NCI-H526 (cell line): ENCODE results near the gene FBXO41.
A peak's percentile ranks its signal among the peaks of the same experiment; 100 is the strongest.

Experiments used
- DNase-seq, 2 experiments: peaks; one replicate each; lab custom pipeline; 2025; lab: John Stamatoyannopoulos, UW

FBXO41 gene, protein sequence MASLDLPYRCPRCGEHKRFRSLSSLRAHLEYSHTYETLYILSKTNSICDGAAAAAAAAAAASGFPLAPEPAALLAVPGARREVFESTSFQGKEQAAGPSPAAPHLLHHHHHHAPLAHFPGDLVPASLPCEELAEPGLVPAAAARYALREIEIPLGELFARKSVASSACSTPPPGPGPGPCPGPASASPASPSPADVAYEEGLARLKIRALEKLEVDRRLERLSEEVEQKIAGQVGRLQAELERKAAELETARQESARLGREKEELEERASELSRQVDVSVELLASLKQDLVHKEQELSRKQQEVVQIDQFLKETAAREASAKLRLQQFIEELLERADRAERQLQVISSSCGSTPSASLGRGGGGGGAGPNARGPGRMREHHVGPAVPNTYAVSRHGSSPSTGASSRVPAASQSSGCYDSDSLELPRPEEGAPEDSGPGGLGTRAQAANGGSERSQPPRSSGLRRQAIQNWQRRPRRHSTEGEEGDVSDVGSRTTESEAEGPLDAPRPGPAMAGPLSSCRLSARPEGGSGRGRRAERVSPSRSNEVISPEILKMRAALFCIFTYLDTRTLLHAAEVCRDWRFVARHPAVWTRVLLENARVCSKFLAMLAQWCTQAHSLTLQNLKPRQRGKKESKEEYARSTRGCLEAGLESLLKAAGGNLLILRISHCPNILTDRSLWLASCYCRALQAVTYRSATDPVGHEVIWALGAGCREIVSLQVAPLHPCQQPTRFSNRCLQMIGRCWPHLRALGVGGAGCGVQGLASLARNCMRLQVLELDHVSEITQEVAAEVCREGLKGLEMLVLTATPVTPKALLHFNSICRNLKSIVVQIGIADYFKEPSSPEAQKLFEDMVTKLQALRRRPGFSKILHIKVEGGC

GRCh38 chr2:73284296-73285158 is at the start of gene FBXO41:
Gene FBXO41 (minus strand): TSS chr2:73284478. CDS start chr2:73269630, 14,848 bp downstream.
- peak; percentile 39 to 78 for DNase-seq

DNA sequence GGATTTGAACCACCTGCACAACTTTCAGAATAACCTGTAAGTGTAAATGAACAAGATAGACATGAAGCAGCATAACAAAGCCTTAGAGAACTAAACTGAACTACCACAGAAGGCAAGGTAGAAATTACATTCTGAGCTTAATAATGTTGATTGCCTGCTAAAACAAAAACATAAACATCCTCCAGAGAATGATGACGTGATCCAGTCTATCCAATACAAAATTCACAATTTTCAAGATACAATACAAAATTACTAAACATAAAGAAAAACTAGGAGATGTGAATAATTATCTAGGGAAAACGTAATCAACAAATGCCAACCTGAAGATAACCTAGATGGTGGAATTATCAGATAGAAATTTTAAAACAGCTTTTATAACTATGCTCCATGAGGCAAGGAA is 49.8 kb upstream of the FBXO41 start:
- no peak for DNase-seq

- no peak for DNase-seq
Observed at GRCh38 chr2:73333564-73333963, 49.3 kb upstream of the FBXO41 start.

DNA sequence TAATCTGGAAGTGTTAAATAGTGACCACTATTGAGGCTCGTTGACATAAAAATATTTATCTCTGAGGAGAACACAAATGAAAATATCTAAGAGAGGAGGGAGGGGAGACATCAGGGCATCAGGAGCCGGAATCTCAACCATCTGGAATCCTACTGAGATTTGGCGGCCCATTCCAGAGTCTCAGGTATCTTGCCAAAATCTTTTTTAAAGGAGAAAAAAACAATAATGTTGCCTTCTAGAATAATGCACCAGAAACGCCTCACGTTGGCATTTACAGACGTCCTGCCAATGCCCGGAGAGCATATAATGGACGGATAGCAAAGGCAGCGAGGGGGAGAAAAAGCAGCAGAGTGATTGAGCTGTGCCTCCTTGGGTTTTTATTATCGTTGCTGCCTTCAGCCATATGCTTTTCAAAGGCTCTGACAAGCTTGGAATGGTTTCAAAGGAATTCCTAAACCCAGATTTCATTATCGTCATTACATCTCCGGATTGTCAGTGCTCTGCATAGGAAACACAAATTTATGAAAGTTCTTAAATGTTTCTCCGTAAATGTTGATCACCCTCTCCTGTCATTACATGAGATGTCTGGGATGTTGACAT is 39.9 kb upstream of the FBXO41 start:
- DNase-seq: no peak

DNA sequence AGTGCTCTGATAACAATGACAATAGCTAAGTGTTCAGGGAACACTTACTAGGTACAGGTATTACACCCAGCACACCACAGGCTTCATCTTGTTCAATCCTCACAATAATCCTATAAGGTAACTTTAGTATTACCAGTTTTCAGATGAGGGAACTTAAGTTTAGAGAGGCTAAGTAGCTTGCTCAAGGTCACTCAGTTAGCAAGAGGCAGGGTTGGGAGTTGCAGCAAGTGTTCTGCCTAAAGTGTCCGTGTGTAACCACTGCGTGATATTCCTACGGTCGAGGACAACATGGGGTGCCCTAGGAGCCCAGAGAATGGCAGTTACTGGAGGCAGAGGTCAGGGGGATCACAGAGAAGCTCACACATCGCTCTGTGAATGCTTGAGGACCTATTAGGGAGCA is 39.3 kb upstream of the FBXO41 start:
- DNase-seq: no peak

- no peak for DNase-seq
Observed at GRCh38 chr2:73314441-73314840, 30.2 kb upstream of the FBXO41 start.

DNA sequence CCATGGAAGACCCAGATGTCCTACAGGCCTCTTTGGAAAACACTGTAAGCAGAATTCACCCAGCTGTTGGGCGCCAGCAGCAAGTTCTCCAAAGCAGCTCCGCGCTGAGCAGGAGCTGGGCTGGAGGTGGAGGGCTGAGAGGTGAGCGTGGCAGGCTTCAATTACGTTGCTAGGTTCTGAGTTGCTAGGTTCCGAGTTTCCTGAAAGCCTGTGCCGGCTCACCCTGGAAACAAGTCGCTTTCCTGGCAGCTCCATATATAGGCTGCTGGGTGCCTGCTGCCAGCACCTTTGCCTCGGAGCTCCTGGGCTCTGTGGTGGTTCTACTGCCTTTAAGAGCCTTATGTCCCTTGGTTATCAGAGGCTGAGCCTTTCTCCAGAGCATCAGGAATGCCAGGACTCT is 23.4 kb upstream of the FBXO41 start:
- peak in 1 of 2 experiments; percentile 21 for DNase-seq

GRCh38 chr2:73301636-73302035 is 17.4 kb upstream of the FBXO41 start:
- no peak for DNase-seq

DNA sequence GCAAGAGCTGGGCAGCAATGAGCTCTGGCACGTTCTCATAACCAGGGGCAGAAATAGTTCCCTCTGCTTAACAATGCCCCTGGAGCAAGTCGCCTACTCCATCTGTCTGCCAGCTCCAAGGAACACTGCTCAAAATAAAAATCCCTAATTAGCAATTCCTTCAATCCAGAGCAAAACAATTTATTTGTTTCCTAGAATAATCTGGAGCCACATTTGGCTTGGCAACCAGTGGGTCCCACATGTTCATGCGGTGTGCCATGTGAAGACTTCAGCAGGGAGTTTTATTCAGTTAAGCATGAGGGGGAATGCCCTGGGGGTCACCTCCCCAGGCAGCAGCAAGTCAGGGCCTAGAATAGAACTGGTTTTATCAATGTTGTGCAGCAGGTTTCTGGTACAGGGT is 16.6 kb upstream of the FBXO41 start:
- DNase-seq: no peak

DNA sequence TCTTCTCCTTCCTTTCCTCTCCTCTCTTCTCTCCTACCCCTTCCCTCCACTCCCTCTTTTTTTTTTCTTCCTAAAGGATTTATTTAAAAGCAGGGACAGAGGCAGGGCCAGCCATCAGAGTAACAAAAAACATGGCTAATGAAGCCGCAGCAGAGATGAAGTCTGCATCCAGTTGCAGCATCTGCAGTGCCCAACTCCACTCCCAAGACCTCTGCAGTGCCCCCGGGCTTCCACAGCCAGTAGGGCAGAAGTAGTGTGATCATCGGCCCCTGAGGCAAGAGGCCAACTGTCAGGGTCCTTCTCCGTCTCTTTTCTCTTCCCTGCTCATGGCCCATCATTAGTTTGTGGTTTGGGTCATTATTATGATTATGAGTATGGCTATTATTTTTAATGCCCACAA is 13.3 kb upstream of the FBXO41 start:
- no peak for DNase-seq

- peak in 1 of 2 experiments; percentile 15 for DNase-seq
Observed at GRCh38 chr2:73297151-73297559, 12.9 kb upstream of the FBXO41 start.

- DNase-seq: no peak
Observed at GRCh38 chr2:73295751-73296400, 11.6 kb upstream of the FBXO41 start.

DNA sequence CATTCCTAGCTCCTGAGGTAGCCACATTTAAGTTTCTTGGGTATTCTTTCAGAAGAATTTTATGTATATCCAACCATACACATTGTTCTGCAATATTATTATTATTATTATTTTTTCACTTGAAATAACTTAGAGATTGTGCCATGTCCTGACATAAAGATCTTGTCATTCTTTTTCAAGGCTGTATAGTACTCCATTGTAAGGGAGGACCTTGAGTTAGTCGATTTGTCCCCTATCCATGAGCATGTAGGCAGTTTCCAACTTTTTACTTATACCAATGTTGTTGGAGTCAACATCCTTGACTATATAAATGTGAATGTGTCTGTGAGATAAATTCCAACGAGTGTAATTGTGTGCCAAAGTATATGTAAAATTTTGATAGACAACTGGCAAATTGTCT is 10.0 kb upstream of the FBXO41 start:
- DNase-seq: no peak

DNA sequence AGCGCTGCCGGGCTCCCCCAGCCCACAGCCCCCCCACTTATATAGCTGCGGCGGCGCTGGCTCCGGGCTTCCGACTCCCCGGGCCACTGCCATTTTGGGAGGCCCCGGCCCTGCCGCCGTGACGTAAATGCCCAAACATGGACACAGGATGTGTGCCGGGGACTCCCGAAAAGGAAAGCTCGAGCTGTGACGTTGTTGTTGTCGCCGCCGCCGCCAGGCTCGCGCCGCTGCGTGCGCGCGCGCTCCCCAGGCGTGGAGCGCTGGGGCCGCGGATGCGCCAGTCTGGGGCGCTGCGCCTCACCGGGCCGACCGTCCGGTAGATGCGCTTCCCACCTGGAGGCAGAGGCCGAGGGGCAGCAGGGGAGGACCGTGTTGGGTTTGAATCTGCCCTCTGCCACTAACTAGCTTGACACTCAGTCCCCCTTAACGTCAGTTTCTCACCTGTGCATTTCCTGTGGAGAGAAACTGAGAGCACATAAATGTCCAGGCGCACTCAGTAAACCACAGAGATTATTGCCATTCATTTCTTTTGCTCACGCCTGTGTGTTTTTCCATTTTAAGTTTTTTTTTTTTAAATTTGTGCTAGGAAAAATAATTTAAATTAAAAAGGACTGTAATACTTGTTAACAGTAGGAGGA is 9.4 kb upstream of the FBXO41 start, which contains the start of gene EGR4:
Gene EGR4, minus strand, starts transcription at position 15 of the 638 bp plus-strand sequence. CDS start 231 bp downstream, outside the sequence.
- DNase-seq: peak; percentile 50 to 89

- DNase-seq: peak in 1 of 2 experiments; percentile 57
Observed at GRCh38 chr2:73292906-73293533, 8.7 kb upstream of the FBXO41 start.

GRCh38 chr2:73292316-73292905 is 8.1 kb upstream of the FBXO41 start:
- peak in 1 of 2 experiments; percentile 23 for DNase-seq

- peak in 1 of 2 experiments; percentile 68 for DNase-seq
Observed at GRCh38 chr2:73291461-73292315, 7.4 kb upstream of the FBXO41 start.

GRCh38 chr2:73291093-73291460 is 6.8 kb upstream of the FBXO41 start:
- peak in 1 of 2 experiments; percentile 48 for DNase-seq
